GM18951 (cell line): ENCODE results near the gene NPTX2.

Source experiments
- POLR2A ChIP-seq: IDR thresholded peaks from 4 replicates; pipeline ENCODE4 v1.6.1; 2011; ENCODE audit warnings: mild to moderate bottlenecking; ENCODE audit not compliant: insufficient read length, insufficient read depth; ENCODE audit errors: extremely low read depth
- in situ Hi-C: fragments of 300-500 bp; cut with MboI; formaldehyde crosslinking; loops from one replicate; pipeline ENCODE4 v1.12.0; 2022; ENCODE audit warnings: low sequenced_read_pairs, mixed read lengths, inconsistent platforms; ENCODE audit not compliant: unreplicated experiment

NPTX2 gene

DNA sequence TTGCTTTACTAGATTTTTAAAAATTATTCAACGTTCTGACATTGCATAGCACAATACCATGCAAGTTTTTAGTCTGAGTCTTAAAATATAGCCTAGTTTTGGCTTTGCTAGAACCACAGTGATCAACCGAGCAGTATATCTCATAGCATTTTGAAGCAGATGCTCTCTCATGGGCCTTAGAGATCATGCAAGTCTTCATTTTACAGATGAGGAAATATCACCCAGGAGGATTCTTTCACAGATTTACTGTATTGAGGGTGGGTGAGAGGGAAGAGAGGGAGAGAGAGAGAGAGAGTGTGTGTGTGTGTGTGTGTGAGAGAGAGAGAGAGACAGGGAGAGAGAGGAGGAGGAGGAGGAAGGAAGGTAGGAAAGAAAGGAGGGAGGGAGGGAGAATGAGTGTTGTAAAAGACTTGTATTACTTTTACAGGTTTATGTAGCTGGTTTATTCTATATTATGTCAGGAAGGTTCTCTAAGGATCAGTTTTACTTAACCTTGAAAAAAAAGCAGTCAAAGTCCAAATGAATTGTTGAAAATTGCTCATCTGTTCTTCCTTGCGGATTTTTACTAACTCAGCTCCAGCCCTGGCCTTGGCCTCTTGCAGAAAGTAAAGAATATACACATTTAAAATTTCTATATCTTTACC lies 14.2 kb upstream of the NPTX2 start:
- no peak for TF ChIP-seq POLR2A
- in situ Hi-C loops: no loop called here

DNA sequence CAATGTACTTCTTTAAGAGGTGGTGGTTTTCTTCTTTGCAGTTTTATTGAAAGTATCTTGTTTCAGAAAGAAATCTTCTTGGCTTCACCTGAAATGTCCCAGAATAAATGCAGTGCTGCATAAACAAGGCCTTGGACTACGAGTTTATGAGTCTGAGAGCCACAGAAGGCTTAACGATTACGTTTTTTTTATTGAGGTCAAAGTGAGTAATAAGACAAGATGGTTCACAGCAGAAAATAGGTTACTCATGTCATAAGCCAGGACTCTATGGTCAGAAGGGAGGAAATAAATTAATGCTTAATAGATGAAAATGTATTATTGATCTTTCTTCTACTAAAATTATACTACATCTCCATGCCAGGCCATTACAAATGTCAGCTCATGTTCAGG lies 13.7 kb upstream of the NPTX2 start:
- in situ Hi-C loops: no loop called here
- TF ChIP-seq POLR2A: no peak

DNA sequence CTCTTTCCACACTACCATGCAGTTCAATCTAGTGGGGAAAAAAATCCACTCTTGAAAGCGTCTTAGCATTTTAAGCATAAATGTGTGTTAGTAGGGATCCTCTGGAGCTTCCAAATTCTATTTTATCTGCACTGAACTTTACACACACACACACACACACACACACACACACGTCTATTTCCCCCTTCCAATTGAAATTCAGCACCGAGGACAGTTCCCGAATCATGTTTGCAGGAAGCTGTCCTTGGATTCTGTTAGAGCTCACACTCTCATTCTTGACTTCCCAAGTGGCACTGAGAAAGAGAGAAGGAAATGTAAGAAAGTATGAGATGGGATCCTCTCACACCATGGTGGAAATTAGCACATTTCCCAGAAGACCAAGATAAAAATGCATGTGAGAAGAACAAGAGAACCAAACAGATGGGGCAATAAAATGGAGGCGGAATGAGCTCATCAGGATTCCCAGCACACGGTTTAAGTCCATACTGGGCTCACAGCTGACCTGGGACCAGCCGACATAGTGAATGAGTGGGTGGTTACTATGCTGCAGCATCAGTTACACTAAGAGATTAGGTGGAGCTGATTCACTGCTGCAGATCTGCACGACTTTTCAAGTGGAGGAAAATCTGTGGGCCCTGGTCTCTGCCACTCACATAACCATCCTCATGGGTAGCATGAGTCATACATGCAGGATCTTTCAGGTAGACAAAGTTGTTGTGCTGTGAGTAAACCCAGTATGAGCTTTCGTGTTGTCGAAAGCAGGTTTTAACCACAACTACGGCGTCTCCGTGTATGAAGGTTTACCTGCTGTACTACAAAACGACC lies 3.3 kb upstream of the NPTX2 start:
- TF ChIP-seq POLR2A: no peak
- in situ Hi-C loops: no loop called here

GRCh38 chr7:98616381-98617050 lies 569 bp upstream of the NPTX2 start:
- no peak for TF ChIP-seq POLR2A
- in situ Hi-C loops: no loop called here

DNA sequence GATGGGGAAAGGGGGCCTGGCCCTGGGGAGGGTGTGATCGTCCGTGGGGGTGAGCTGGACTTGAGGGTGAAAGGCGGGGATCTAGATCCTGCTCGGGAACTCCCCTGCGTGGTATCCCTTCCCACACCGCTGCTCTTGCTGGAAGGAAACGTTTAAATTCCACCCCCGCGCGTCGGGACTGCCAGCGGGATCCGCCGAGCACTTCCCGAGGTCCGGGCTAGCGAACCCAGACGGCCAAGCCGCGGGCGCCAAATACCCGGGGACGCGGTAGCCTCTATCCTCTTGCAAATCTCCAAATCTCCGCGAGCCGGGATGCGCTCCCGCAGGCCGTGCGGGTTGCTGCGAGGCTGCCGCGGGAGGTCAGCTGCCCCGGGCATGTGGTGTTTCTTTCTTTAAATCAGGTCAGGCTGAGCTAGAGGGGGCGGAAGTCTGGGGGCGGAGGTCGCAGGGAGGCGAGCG lies 904 bp downstream of the NPTX2 start:
- in situ Hi-C loops: no loop called here
- no peak for TF ChIP-seq POLR2A

GRCh38 chr7:98618786-98619185 lies 1.7 kb downstream of the NPTX2 start:
- in situ Hi-C loops: no loop called here
- TF ChIP-seq POLR2A: no peak

DNA sequence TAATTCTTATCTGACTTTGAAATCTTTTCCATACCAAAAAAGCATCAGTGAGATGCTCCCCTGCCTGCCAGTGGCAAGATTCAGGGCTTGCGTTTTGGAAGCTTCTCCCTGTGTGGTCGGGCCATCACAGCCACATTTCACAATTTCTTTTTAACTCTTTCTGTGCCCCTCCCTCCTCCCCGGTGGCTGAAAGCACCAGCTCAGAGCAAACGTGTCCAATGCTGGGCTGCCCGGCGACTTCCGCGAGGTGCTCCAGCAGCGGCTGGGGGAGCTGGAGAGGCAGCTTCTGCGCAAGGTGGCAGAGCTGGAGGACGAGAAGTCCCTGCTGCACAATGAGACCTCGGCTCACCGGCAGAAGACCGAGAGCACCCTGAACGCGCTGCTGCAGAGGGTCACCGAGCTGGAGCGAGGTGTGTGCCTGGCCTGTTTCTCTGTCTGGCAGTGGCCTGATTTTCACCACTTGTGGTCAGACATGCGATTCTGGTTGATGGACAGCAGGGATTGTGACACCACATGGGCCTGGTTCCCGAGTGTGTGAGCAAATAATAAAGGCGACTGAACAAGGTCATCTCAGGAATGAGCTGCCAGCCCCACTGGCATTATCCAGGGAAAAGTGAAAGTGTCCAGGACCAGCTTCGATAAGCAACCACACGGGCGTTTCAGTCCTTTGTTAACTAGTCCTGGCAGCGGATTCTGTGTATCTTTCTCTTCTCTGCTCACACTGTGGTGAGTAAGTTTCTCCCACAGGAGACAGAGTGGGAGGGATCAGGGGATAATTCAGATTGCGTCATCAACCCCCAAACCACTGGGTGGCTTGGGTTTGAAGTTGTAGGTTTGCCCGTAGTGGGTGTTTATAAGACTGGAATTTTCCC lies 2.6 kb downstream of the NPTX2 start:
- in situ Hi-C loops: no loop called here
- TF ChIP-seq POLR2A: no peak

GRCh38 chr7:98621573-98622482 lies 4.7 kb downstream of the NPTX2 start:
- in situ Hi-C loops: no loop called here

GRCh38 chr7:98622926-98623325 lies 5.8 kb downstream of the NPTX2 start:
- in situ Hi-C loops: no loop called here
- TF ChIP-seq POLR2A: no peak

More at GRCh38 chr7:98621573-98622482, 4.7 kb downstream of the NPTX2 start:
- TF ChIP-seq POLR2A: no peak

DNA sequence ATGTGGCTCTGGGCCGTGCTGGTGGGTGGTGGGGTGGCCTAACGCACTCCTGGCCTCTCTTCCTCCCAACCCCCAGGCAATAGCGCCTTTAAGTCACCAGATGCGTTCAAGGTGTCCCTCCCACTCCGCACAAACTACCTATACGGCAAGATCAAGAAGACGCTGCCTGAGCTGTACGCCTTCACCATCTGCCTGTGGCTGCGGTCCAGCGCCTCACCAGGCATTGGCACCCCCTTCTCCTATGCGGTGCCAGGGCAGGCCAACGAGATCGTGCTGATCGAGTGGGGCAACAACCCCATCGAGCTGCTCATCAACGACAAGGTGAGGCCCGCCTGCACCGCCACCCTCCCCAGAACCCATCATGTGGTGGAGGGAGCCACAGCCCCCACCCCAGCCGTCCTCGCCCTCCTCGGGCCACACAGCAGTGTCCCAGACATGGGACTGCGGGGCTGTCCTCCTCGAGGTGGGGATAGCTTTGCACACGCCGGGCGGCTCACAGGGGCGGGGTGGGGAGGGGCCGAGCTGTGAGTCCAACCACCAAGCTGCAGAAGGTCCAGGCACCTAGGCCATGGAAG lies 7.8 kb downstream of the NPTX2 start:
- in situ Hi-C loops: no loop called here

More for the DNA sequence above, 7.8 kb downstream of the NPTX2 start:
- no peak for TF ChIP-seq POLR2A
